Measurements from ENCODE around the gene ANKRD11. TPM values are rescaled to one million over a fixed set of nuclear protein-coding genes. Genes with fewer than 3 reads are reported as not detected.

The ANKRD11 gene
- total RNA-seq, 1 experiment from 2014 or later = 266 TPM

DNA sequence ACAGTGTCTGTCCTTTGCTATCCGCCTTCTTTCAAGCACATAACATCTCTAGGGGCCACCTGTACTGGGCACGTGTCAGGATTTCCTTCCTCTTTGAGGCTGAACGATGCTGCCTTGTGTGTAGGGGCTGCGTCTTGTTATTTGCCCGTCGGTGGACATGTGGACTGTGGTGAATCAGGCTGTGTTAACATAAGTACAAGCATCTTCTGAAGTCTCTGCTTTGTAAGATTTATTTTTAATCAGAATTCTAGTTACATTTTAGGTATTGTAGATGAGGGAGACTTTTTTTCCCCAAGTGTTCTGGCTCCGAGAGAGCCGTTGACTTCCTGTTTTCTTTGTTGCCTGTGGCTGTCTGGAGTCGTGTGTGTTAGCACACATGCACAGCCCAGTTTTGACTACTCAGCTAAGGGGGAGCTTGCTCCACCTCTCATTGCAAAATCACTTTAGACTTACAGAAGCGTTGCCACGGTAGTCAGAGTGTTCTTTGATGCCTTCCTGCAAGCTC is 43.9 kb upstream of the ANKRD11 start:
- no peak overlapping the region for H3K4me2 ChIP-seq (ENCODE audit: low read length)
- 0 out of 2 replicates have a peak, but pooled peaks cover 1% of the 10 kb centered on the region for H4K20me1 ChIP-seq (ENCODE audit: insufficient read depth)
- H2AFZ ChIP-seq (ENCODE audit: low read depth, low read length, poor library complexity, severe bottlenecking) = no peak overlapping the region
- no peak overlapping the region for H3K4me3 ChIP-seq (replicated peaks in 1 of 2; ENCODE audit: low read depth in 1 of 2, low read length in 2 of 2)
- H3K27me3 ChIP-seq (ENCODE audit: insufficient read depth, low read length) = no peaks in the 10 kb centered on the region
- H3K36me3 ChIP-seq (ENCODE audit: control insufficient read depth in 1 of 2, insufficient read depth in 2 of 2, low read length in 2 of 2) = peaks cover 58 to 60% of the 10 kb centered on the region in 2 experiments
- H3K27ac ChIP-seq (ENCODE audit: low read depth, low read length) = no peak overlapping the region
- RAD21 ChIA-PET (ENCODE audit: low non-redundant PET in 1 of 2, low total read pairs in 2 of 2, uncharacterized antibody in 2 of 2, unreplicated experiment in 2 of 2) = no interaction called here
- POLR2A ChIA-PET = no interaction called here
- TF ChIP-seq CBX3 (IDR thresholded peaks at IDR 0.05; ENCODE audit: low read depth) (no peak), ZNF274 (IDR thresholded peaks at IDR 0.05; ENCODE audit: low read depth, low read length) (no peak), TCF7L2 (IDR thresholded peaks at IDR 0.05; ENCODE audit: borderline replicate concordance, extremely low read depth, insufficient read depth, insufficient read length) (no peak), POLR2AphosphoS5 (IDR thresholded peaks at IDR 0.05; ENCODE audit: low read depth, low read length) (no peak), EGR1 (IDR thresholded peaks at IDR 0.05; ENCODE audit: low read depth) (no peak), JUND (IDR thresholded peaks at IDR 0.05) (no peak), FOSL1 (IDR thresholded peaks at IDR 0.05; ENCODE audit: low read depth) (no peak), CEBPB (IDR thresholded peaks at IDR 0.05; ENCODE audit: low read depth) (no peak), ZFX (IDR thresholded peaks at IDR 0.05) (no peak)
- TF ChIP-seq, protein P1, sequence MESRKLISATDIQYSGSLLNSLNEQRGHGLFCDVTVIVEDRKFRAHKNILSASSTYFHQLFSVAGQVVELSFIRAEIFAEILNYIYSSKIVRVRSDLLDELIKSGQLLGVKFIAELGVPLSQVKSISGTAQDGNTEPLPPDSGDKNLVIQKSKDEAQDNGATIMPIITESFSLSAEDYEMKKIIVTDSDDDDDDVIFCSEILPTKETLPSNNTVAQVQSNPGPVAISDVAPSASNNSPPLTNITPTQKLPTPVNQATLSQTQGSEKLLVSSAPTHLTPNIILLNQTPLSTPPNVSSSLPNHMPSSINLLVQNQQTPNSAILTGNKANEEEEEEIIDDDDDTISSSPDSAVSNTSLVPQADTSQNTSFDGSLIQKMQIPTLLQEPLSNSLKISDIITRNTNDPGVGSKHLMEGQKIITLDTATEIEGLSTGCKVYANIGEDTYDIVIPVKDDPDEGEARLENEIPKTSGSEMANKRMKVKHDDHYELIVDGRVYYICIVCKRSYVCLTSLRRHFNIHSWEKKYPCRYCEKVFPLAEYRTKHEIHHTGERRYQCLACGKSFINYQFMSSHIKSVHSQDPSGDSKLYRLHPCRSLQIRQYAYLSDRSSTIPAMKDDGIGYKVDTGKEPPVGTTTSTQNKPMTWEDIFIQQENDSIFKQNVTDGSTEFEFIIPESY (IDR thresholded peaks at IDR 0.05; ENCODE audit: extremely low read depth, insufficient replicate concordance, low read length) = no peak
- TF ChIP-seq, protein P2, sequence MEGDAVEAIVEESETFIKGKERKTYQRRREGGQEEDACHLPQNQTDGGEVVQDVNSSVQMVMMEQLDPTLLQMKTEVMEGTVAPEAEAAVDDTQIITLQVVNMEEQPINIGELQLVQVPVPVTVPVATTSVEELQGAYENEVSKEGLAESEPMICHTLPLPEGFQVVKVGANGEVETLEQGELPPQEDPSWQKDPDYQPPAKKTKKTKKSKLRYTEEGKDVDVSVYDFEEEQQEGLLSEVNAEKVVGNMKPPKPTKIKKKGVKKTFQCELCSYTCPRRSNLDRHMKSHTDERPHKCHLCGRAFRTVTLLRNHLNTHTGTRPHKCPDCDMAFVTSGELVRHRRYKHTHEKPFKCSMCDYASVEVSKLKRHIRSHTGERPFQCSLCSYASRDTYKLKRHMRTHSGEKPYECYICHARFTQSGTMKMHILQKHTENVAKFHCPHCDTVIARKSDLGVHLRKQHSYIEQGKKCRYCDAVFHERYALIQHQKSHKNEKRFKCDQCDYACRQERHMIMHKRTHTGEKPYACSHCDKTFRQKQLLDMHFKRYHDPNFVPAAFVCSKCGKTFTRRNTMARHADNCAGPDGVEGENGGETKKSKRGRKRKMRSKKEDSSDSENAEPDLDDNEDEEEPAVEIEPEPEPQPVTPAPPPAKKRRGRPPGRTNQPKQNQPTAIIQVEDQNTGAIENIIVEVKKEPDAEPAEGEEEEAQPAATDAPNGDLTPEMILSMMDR (IDR thresholded peaks at IDR 0.05 in 2 of 3, conservative IDR thresholded peaks at IDR 0.05 in 1 of 3; ENCODE audit: borderline replicate concordance in 1 of 3, insufficient read depth in 1 of 3, low read depth in 2 of 3, low read length in 2 of 3) = no peak
- H3K9ac ChIP-seq (ENCODE audit: low read length) = no peak overlapping the region
- peaks cover 10% of the 10 kb centered on the region; the same call in 1 of the 2 replicates for H3K79me2 ChIP-seq (ENCODE audit: insufficient read depth, low read length)
- H3K9me2 ChIP-seq (ENCODE audit: insufficient read depth) = no peaks in the 10 kb centered on the region
- no peaks in the 10 kb centered on the region for H3K4me1 ChIP-seq (ENCODE audit: control insufficient read depth in 1 of 2, insufficient read depth in 2 of 2, low read length in 2 of 2)
- CTCF ChIA-PET = no interaction called here
- intact Hi-C loops (cut with micrococcal nuclease) = no loop called here
- ATAC-seq = no peak
- no TSS peak for BruUV-seq (replicated peaks)
- no peak for DNase-seq (ENCODE audit: low read depth, low spot score)
- no peaks in the 10 kb centered on the region for H3K9me3 ChIP-seq (ENCODE audit: control insufficient read depth in 1 of 2, insufficient read depth in 1 of 2, low read depth in 1 of 2, low read length in 2 of 2)

Measured in HCT116 (cell line).